ENCODE results near the gene CACNB4.

DNA sequence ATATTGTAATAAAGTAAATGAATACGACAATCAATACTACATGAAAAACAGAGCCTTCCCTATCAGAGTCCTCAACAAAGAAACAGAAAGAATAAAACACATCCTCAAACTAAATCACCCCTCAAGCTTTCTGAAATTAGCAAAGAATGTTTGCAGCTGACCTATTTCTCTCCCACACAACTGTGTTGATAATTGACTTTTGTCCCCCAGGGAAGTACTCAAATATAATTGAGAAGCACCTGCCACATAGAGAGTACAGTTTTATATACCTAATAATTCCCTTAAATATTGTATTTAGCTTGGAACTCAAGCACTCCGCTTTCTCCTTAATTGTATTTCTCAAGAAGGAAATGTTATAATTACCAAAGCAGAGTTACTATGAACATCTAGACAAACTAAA, 12.6 kb downstream of the CACNB4 start:
- TF ChIP-seq POLR2AphosphoS5 (IDR thresholded peaks at IDR 0.05), result no peak
- TF ChIP-seq, protein P1, sequence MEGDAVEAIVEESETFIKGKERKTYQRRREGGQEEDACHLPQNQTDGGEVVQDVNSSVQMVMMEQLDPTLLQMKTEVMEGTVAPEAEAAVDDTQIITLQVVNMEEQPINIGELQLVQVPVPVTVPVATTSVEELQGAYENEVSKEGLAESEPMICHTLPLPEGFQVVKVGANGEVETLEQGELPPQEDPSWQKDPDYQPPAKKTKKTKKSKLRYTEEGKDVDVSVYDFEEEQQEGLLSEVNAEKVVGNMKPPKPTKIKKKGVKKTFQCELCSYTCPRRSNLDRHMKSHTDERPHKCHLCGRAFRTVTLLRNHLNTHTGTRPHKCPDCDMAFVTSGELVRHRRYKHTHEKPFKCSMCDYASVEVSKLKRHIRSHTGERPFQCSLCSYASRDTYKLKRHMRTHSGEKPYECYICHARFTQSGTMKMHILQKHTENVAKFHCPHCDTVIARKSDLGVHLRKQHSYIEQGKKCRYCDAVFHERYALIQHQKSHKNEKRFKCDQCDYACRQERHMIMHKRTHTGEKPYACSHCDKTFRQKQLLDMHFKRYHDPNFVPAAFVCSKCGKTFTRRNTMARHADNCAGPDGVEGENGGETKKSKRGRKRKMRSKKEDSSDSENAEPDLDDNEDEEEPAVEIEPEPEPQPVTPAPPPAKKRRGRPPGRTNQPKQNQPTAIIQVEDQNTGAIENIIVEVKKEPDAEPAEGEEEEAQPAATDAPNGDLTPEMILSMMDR (IDR thresholded peaks at IDR 0.05; ENCODE audit: poor library complexity, severe bottlenecking), result no peak
- no peak for TF ChIP-seq SMC3 (conservative IDR thresholded peaks at IDR 0.05; ENCODE audit: poor library complexity)
- TF ChIP-seq MXI1 (conservative IDR thresholded peaks at IDR 0.05; ENCODE audit: poor library complexity, severe bottlenecking), result no peak
